Kidney epithelial cell (primary cell): ENCODE measurements around the gene CDKAL1. TPM values are rescaled to one million over a fixed set of nuclear protein-coding genes. Genes with fewer than 3 reads are reported as not detected.

Source experiments
- DNase-seq: peaks from one replicate; pipeline ENCODE4 v3.0.0-alpha.2; 2010; ENCODE audit warnings: low read depth
- H3K27me3 ChIP-seq: 2 replicates; pipeline ENCODE4 v1.6.0; 2011; ENCODE audit warnings: low read length; ENCODE audit not compliant: control insufficient read depth, insufficient read depth
- H3K36me3 ChIP-seq: 2 replicates; pipeline ENCODE4 v1.5.1; 2011; ENCODE audit warnings: low read length; ENCODE audit not compliant: control insufficient read depth, insufficient read depth
- H3K4me3 ChIP-seq: 2 replicates; pipeline ENCODE4 v1.5.1; 2011; ENCODE audit warnings: low read depth, mild to moderate bottlenecking, control low read depth, low read length
- CTCF ChIP-seq: IDR thresholded peaks from 2 replicates; pipeline ENCODE4 v1.5.1; 2011; ENCODE audit warnings: mild to moderate bottlenecking, moderate library complexity, low read length, control low read depth, inconsistent platforms; ENCODE audit not compliant: insufficient read depth, poor library complexity, severe bottlenecking
- total RNA-seq: library from RNA; depleted of rRNA; stranded (reverse); fragments of >200 nt; gene quantifications from 2 replicates; pipeline ENCODE4 v1.2.3, GENCODE V29; 2015

CDKAL1 gene
- total RNA-seq, 1 donor from 2014 or later, result 15.0 TPM

- no peak for DNase-seq
- no peak for TF ChIP-seq CTCF
- Histone ChIP-seq H3K27me3 (no peaks in the 10 kb centered on the region), H3K4me3 (no peak overlapping the region), H3K36me3 (no peaks in the 10 kb centered on the region)
These were observed 229.0 kb downstream of the CDKAL1 start for GRCh38 chr6:20763296-20763695.

GRCh38 chr6:20769631-20770030 is 235.4 kb downstream of the CDKAL1 start:
- no peak overlapping the region for H3K4me3 ChIP-seq
- DNase-seq, result no peak
- no peaks in the 10 kb centered on the region for H3K36me3 ChIP-seq
- TF ChIP-seq CTCF, result no peak
- H3K27me3 ChIP-seq, result no peaks in the 10 kb centered on the region

- Histone ChIP-seq H3K27me3 (no peaks in the 10 kb centered on the region), H3K36me3 (no peaks in the 10 kb centered on the region), H3K4me3 (no peak overlapping the region)
- no peak for TF ChIP-seq CTCF
- no peak for DNase-seq
These were observed 236.5 kb downstream of the CDKAL1 start for GRCh38 chr6:20770773-20771172.

- Histone ChIP-seq H3K4me3 (no peak overlapping the region), H3K36me3 (no peaks in the 10 kb centered on the region), H3K27me3 (no peaks in the 10 kb centered on the region)
- no peak for DNase-seq
- TF ChIP-seq CTCF, result no peak
These were observed 237.2 kb downstream of the CDKAL1 start for GRCh38 chr6:20771409-20771808.

DNA sequence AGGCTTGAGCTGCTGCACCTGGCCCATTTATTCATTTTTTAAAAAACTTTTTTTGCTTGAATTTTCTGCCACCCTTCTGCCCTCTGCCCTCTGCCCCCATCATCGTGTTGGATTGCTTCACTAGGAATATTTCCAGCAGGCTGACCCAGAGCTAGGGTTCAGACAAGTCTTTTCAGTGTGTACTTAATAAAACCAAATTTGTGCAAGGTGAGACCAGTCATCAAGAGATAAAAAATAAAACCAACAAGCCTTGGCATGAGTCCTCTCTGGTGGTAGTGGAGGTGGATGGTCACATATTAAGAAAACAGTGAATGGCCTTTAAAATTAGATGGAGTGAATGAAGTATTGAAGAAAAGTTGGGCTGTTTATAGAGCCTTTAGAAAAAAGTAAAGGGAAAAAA is 239.6 kb downstream of the CDKAL1 start:
- H3K27me3 ChIP-seq, result no peaks in the 10 kb centered on the region
- TF ChIP-seq CTCF, result no peak
- H3K36me3 ChIP-seq, result no peaks in the 10 kb centered on the region
- no peak overlapping the region for H3K4me3 ChIP-seq
- DNase-seq, result no peak

GRCh38 chr6:20775981-20776380 is 241.7 kb downstream of the CDKAL1 start:
- H3K4me3 ChIP-seq, result no peak overlapping the region
- DNase-seq, result no peak
- TF ChIP-seq CTCF, result no peak
- no peaks in the 10 kb centered on the region for H3K36me3 ChIP-seq
- H3K27me3 ChIP-seq, result no peaks in the 10 kb centered on the region
